Gastroesophageal sphincter (tissue), 4 donors: ENCODE measurements around the gene INTS15. TPM values are rescaled to one million over a fixed set of nuclear protein-coding genes. Genes with fewer than 3 reads are reported as not detected.

Experiments
- ATAC-seq: fragments of 150-250 bp; one replicate; pipeline ENCODE4 v1.9.1; 2016; ENCODE audit warnings: mild to moderate bottlenecking, moderate library complexity
- H3K27ac ChIP-seq, 4 donors: fragments of 200-600 bp; sonication (generic) in 3 of 4; 1 replicate in 3 of 4; 2 replicates in 1 of 4; pipeline ENCODE4 v1.5.1; 2016 to 2019
- H3K27me3 ChIP-seq: fragments of 200-600 bp; sonication (generic); one replicate; pipeline ENCODE4 v1.5.1; 2019
- H3K36me3 ChIP-seq, 2 donors: fragments of 200-600 bp; sonication (generic); one replicate each; pipeline ENCODE4 v1.5.1; 2019; ENCODE audit warnings: control low read depth in 1 of 2
- H3K4me1 ChIP-seq, 3 donors: fragments of 200-600 bp; sonication (generic); 1 replicate in 2 of 3; 2 replicates in 1 of 3; pipeline ENCODE4 v1.5.1; 2016 to 2019; ENCODE audit warnings: control low read depth in 2 of 3
- H3K4me3 ChIP-seq, 2 donors: fragments of 200-600 bp; sonication (generic); one replicate each; pipeline ENCODE4 v1.5.1; 2019; ENCODE audit warnings: mild to moderate bottlenecking in 1 of 2, moderate library complexity in 1 of 2
- H3K9me3 ChIP-seq, 3 donors: fragments of 200-600 bp; sonication (generic); one replicate each; pipeline ENCODE4 v1.5.1; 2017 to 2019; ENCODE audit warnings: control low read depth in 2 of 3
- CTCF ChIP-seq, 4 experiments: fragments of 200-600 bp in 2 of 4; fragments of 450-650 bp in 2 of 4; sonication (generic) in 1 of 4; IDR thresholded peaks; one replicate each; pipeline ENCODE4 v1.5.1; 2017 to 2019; ENCODE audit warnings: antibody characterized with exemption in 4 of 4, mild to moderate bottlenecking in 2 of 4, moderate library complexity in 2 of 4
- EP300 ChIP-seq: sonication (generic); formaldehyde crosslinking; IDR thresholded peaks from one replicate; pipeline ENCODE4 v1.6.1; 2017; ENCODE audit warnings: antibody characterized with exemption, mild to moderate bottlenecking
- POLR2A ChIP-seq, 2 donors: fragments of 450-650 bp; IDR thresholded peaks; one replicate each; pipeline ENCODE4 v1.6.1; 2017; ENCODE audit warnings: antibody characterized with exemption in 2 of 2, mild to moderate bottlenecking in 2 of 2, moderate library complexity in 1 of 2
- POLR2AphosphoS5 ChIP-seq: sonication (generic); formaldehyde crosslinking; IDR thresholded peaks from one replicate; pipeline ENCODE4 v1.6.1; 2017; ENCODE audit warnings: antibody characterized with exemption
- WGBS, 2 donors: methylation state at CpG; one replicate each; pipeline ENCODE4 v1.1.5; 2018; ENCODE audit warnings: low coverage in 1 of 2; 5-methylcytosine and 5-hydroxymethylcytosine counted together
- total RNA-seq, 4 donors: library from RNA; depleted of rRNA; stranded (reverse); fragments of >200 nt; gene quantifications; one replicate each; pipeline ENCODE4 v1.1.0, GENCODE V29; 2016

INTS15 gene
- total RNA-seq, 4 donors from 2014 or later: 25.6 to 34.5 (median 32.5) TPM

DNA sequence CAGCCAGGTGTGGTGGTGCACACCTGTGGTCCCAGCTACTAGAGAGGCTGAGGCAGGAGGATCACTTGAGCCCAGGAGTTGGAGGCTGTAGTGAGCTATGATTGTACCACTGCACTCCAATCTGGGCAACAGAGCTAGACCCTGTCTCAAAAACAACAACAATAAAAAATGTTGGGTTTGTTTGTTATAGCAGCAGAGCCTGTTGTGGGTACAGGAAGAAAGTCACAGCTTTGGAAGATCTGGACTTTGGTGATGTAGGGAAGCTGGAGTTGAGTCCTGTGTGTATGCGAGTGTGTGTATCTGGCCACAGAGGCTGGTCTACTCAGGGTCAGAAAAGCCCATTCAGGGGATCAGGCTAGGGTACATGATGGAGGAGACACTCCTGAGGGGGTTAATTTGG, 42.4 kb upstream of the INTS15 start:
- Histone ChIP-seq H3K27ac (no peak overlapping the region), H3K36me3 (no peaks in the 10 kb centered on the region), H3K4me1 (no peaks in the 10 kb centered on the region), H3K27me3 (no peaks in the 10 kb centered on the region), H3K4me3 (no peak overlapping the region), H3K9me3 (no peaks in the 10 kb centered on the region)
- WGBS, 2 donors: 83 to 100% methylated on average over 1 of the region's 1 CpG
- ATAC-seq: no peak
- TF ChIP-seq POLR2A (IDR thresholded peaks at IDR 0.05) (no peak), EP300 (no peak), CTCF (IDR thresholded peaks at IDR 0.05) (no peak), POLR2AphosphoS5 (no peak)

GRCh38 chr7:6551016-6551511, 38.8 kb upstream of the INTS15 start, which contains the start of gene GRID2IP:
GRID2IP (minus strand) TSS chr7:6551461; CDS start chr7:6551436, 25 bp downstream.
- Histone ChIP-seq H3K36me3 (no peaks in the 10 kb centered on the region), H3K9me3 (no peaks in the 10 kb centered on the region), H3K27me3 (peaks cover 5% of the 10 kb centered on the region), H3K4me1 (no peaks in the 10 kb centered on the region), H3K27ac (no peak within 1 kb of the TSS), H3K4me3 (no peak within 1 kb of the TSS)
- no peak for TF ChIP-seq POLR2AphosphoS5
- TF ChIP-seq EP300: no peak
- TF ChIP-seq POLR2A (IDR thresholded peaks at IDR 0.05): no peak
- TF ChIP-seq CTCF (IDR thresholded peaks at IDR 0.05): no peak
- 89% methylated on average over 4 of the region's 46 CpGs; no CpG with 5 or more reads in 1 of the 2 donors for WGBS, 2 donors
- no peak for ATAC-seq

GRCh38 chr7:6553448-6554044, 36.3 kb upstream of the INTS15 start:
- Histone ChIP-seq H3K36me3 (no peaks in the 10 kb centered on the region), H3K27me3 (peaks cover 12% of the 10 kb centered on the region), H3K27ac (no peak overlapping the region), H3K4me1 (no peaks in the 10 kb centered on the region), H3K9me3 (no peaks in the 10 kb centered on the region), H3K4me3 (no peak overlapping the region)
- no peak for TF ChIP-seq EP300
- TF ChIP-seq POLR2A (IDR thresholded peaks at IDR 0.05): no peak
- TF ChIP-seq CTCF (IDR thresholded peaks at IDR 0.05): no peak
- ATAC-seq: no peak
- WGBS, 2 donors: 71% methylated on average over 5 of the region's 7 CpGs; no CpG with 5 or more reads in 1 of the 2 donors

DNA sequence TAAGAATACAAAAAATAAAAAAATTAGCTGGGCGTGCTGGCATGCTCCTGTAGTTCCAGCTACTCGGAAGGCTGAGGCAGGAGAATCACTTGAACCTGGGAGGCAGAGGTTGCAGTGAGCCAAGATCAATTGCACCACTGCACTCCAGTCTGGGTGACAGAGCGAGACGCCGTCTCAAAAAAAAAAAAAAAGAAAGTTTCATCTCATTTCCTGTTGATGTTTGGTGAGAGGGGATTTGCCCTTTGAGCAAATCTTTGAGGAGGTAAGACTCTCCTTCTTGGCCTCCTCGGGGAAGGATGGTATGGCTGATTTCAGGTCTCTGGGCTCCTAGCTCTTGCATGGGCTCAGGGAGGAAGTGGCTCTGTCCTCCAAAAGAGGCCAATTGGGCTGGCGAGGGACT, 35.0 kb upstream of the INTS15 start:
- no peak overlapping the region for H3K27ac ChIP-seq
- H3K4me1 ChIP-seq: no peaks in the 10 kb centered on the region
- 60 to 77% methylated on average over 1 to 7 of the region's 7 CpGs for WGBS, 2 donors
- TF ChIP-seq POLR2AphosphoS5 (no peak), EP300 (no peak), POLR2A (IDR thresholded peaks at IDR 0.05) (no peak), CTCF (IDR thresholded peaks at IDR 0.05) (no peak)
- H3K27me3 ChIP-seq: peaks cover 15% of the 10 kb centered on the region
- H3K4me3 ChIP-seq: no peak overlapping the region
- ATAC-seq: no peak
- no peaks in the 10 kb centered on the region for H3K36me3 ChIP-seq
- H3K9me3 ChIP-seq: no peaks in the 10 kb centered on the region

GRCh38 chr7:6556196-6556595, 33.6 kb upstream of the INTS15 start:
- no peaks in the 10 kb centered on the region for H3K4me1 ChIP-seq
- H3K27ac ChIP-seq: no peak overlapping the region
- ATAC-seq: no peak
- WGBS, 2 donors: no CpG with 5 or more reads among the region's 6 CpGs
- no peak overlapping the region for H3K4me3 ChIP-seq
- H3K36me3 ChIP-seq: no peaks in the 10 kb centered on the region
- H3K9me3 ChIP-seq: no peaks in the 10 kb centered on the region
- TF ChIP-seq CTCF (IDR thresholded peaks at IDR 0.05): no peak
- no peak for TF ChIP-seq POLR2AphosphoS5
- peaks cover 16% of the 10 kb centered on the region for H3K27me3 ChIP-seq
